ENCODE results near the gene ADCY3. TPM values are rescaled to one million over a fixed set of nuclear protein-coding genes. Genes with fewer than 3 reads are reported as not detected.

ADCY3 gene
- total and polyA plus RNA-seq, 10 of the 15 experiments (the other 5 are each of a cell fraction or from before 2014, with no cell fraction given): 2.8 to 102 (median 50.4) TPM

GRCh38 chr2:24926602-24927252 lies 6.7 kb upstream of the ADCY3 start (continued):
- TF ChIP-seq BMI1 (IDR thresholded peaks at IDR 0.05; ENCODE audit: borderline replicate concordance) (no peak), CHD4 (IDR thresholded peaks at IDR 0.05) (no peak), TARDBP (IDR thresholded peaks at IDR 0.05; ENCODE audit: borderline replicate concordance) (no peak), RCOR1 (conservative IDR thresholded peaks at IDR 0.05; ENCODE audit: low read depth, low read length) (no peak), KLF5 (IDR thresholded peaks at IDR 0.05; ENCODE audit: partially characterized antibody) (no peak), RBBP5 (conservative IDR thresholded peaks at IDR 0.05) (no peak), HCFC1 (IDR thresholded peaks at IDR 0.05; ENCODE audit: low read length) (no peak), GATAD2B (conservative IDR thresholded peaks at IDR 0.05; ENCODE audit: low read depth) (no peak), BCLAF1 (IDR thresholded peaks at IDR 0.05) (no peak), NFIC (IDR thresholded peaks at IDR 0.05; ENCODE audit: low read depth, low read length) (no peak), HSF1 (IDR thresholded peaks at IDR 0.05; ENCODE audit: low read depth, low read length) (no peak), MAX (IDR thresholded peaks at IDR 0.05; ENCODE audit: low read depth, low read length) (no peak), MEF2B (IDR thresholded peaks at IDR 0.05; ENCODE audit: partially characterized antibody, poor library complexity, severe bottlenecking) (no peak), PAX8 (IDR thresholded peaks at IDR 0.05) (no peak), E2F4 (IDR thresholded peaks at IDR 0.05; ENCODE audit: low read depth, low read length) (no peak), BRCA1 (IDR thresholded peaks at IDR 0.05; ENCODE audit: low read depth, low read length) (no peak), ZNF622 (IDR thresholded peaks at IDR 0.05) (no peak), PKNOX1 (IDR thresholded peaks at IDR 0.05) (no peak), ZBED1 (IDR thresholded peaks at IDR 0.05; ENCODE audit: borderline replicate concordance) (no peak), BACH1 (IDR thresholded peaks at IDR 0.05; ENCODE audit: borderline replicate concordance) (no peak), SUZ12 (IDR thresholded peaks at IDR 0.05; ENCODE audit: unreplicated experiment) (no peak), REST (IDR thresholded peaks at IDR 0.05; ENCODE audit: low read depth, low read length) (no peak)
